ENCODE data around the gene CTSD. TPM values are rescaled to one million over a fixed set of nuclear protein-coding genes. Genes with fewer than 3 reads are reported as not detected.

Gene CTSD
- polyA plus RNA-seq, 2 of the 4 experiments (the other 2 are of a cell fraction), result 74.0 to 310 TPM

DNA sequence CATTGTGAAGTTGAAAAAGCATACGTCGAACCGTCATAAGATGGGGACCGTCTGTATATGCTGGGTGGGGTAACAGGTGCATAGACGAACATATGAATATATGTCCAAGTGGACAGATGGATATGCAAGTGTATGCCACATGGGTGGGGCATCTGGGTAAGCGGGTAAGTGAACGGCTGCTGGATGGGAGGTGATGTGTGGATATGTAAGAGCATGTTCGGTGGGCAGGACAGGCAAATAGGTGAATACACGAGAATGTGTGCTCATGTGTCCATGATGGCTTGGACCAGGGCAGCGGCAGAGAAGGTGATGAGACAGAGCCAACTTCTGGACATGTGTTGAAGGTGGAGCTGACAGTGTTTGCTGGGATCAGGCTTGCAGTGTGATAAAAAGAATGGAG is 25.3 kb downstream of the CTSD start:
- no peak for ATAC-seq
- FAIRE-seq, result no peak
- TF ChIP-seq NR3C1 (IDR thresholded peaks at IDR 0.05), result no peak
- H3K9me3 ChIP-seq, result peaks cover 26% of the 10 kb centered on the region
- CTCF ChIA-PET, result interaction anchor here (1.0 to 3.0 kb wide), 3 partner anchors 11 to 94 kb away, joined by 3 to 14 read pairs (median 3); no protein-coding TSS in a partner anchor
- 64% methylated on average over 10 of the region's 10 CpGs for WGBS (ENCODE audit: missing lambda C conversion rate)
- no peak overlapping the region for H3K4me2 ChIP-seq
- no peak for DNase-seq (ENCODE audit: low read depth in 1 of 2, low spot score in 1 of 2)
- H3K4me1 ChIP-seq, result no peaks in the 10 kb centered on the region
- H3K4me3 ChIP-seq, result no peak overlapping the region
- POLR2A ChIA-PET, result no interaction called here
- no peak overlapping the region for H3K27ac ChIP-seq

GRCh38 chr11:1737080-1737757 is 26.5 kb downstream of the CTSD start:
- no peak overlapping the region for H3K4me3 ChIP-seq
- H3K4me2 ChIP-seq, result no peak overlapping the region
- CTCF ChIA-PET, result interaction anchor here (1.0 to 3.0 kb wide), 7 partner anchors 10 to 95 kb away, joined by 3 to 14 read pairs (median 3); no protein-coding TSS in a partner anchor
- TF ChIP-seq SMC3 (IDR thresholded peaks at IDR 0.05), result no peak
- no peak for TF ChIP-seq RNF2 (IDR thresholded peaks at IDR 0.05; ENCODE audit: borderline replicate concordance, low read depth)
- TF ChIP-seq ZFP36 (IDR thresholded peaks at IDR 0.05; ENCODE audit: borderline replicate concordance, partially characterized antibody), result no peak
- TF ChIP-seq KDM5A (IDR thresholded peaks at IDR 0.05), result no peak
- no peak for TF ChIP-seq RAD21 (conservative IDR thresholded peaks at IDR 0.05 in 1 of 2, IDR thresholded peaks at IDR 0.05 in 1 of 2)
- no peak for TF ChIP-seq HES2 (IDR thresholded peaks at IDR 0.05)
- 40% methylated on average over 6 of the region's 6 CpGs for WGBS (ENCODE audit: missing lambda C conversion rate)
- H3K9me3 ChIP-seq, result peaks cover 26% of the 10 kb centered on the region
- FAIRE-seq (no peak), DNase-seq (ENCODE audit: low read depth in 1 of 2, low spot score in 1 of 2) (no peak), ATAC-seq (no peak)
- no peak overlapping the region for H3K27ac ChIP-seq
- H3K4me1 ChIP-seq, result no peaks in the 10 kb centered on the region
- POLR2A ChIA-PET, result no interaction called here

DNA sequence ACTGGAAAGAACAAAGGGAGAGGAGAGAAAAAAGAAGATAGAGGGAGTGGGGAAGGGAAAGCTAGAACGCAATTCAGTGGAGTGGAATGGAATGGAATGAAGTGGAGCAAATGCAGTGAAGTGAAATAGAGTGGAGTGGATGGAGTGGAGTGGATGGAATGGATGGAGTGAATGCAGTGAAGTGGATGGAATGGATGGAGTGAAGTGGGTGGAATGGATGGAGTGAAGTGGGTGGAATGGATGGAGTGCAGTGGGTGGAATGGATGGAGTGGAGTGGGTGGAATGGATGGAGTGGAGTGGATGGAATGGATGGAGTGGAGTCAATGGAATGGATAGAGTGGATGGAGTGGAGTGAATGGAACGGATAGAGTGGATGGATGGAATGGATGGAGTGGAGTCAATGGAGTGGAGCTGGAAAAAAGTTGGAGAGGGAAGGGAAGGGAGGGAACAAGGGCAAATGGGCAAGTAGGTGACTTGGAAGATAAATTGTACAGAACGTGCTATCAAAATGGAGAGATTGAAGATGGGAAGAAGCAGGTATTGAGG is 27.2 kb downstream of the CTSD start:
- Histone ChIP-seq H3K27ac (no peak overlapping the region), H3K9me3 (peaks cover 26% of the 10 kb centered on the region), H3K4me3 (no peak overlapping the region), H3K4me2 (no peak overlapping the region), H3K4me1 (no peaks in the 10 kb centered on the region)
- 6% methylated on average over 3 of the region's 3 CpGs for WGBS (ENCODE audit: missing lambda C conversion rate)
- DNase-seq (ENCODE audit: low read depth in 1 of 2, low spot score in 1 of 2) (no peak), ATAC-seq (no peak), FAIRE-seq (no peak)
- CTCF ChIA-PET, result interaction anchor here (1.0 to 3.0 kb wide), 6 partner anchors 9 to 96 kb away, joined by 3 to 14 read pairs (median 4); no protein-coding TSS in a partner anchor
- POLR2A ChIA-PET, result no interaction called here
- no peak for TF ChIP-seq ESRRA (IDR thresholded peaks at IDR 0.05; ENCODE audit: borderline replicate concordance, low read length)

DNA sequence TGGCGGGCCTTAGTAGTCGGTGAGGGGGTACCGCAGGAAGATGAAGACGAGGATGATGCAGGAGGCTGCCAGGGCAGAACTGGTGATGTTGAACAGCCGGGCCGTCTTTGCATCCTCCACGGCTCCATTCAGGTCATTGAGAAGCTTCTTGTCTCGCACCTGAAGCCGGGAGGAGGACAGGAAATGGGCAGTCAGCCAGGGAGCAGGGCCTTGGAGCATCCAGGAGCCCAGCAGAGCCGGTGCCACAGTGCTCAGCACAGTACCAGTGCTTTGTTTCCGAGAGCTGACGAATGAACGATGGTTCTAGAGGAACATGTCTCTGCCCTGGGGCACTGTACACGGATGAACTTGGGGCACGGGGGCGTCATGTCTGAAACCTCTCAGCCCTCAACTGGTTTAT is 28.5 kb downstream of the CTSD start:
- no peak for TF ChIP-seq MAFK (IDR thresholded peaks at IDR 0.05; ENCODE audit: partially characterized antibody)
- TF ChIP-seq EHF (CRISPR knock-in tag; IDR thresholded peaks at IDR 0.05), result no peak
- WGBS (ENCODE audit: missing lambda C conversion rate), result 48% methylated on average over 16 of the region's 16 CpGs
- Histone ChIP-seq H3K4me3 (no peak overlapping the region), H3K4me2 (no peak overlapping the region), H3K27ac (no peak overlapping the region), H3K9me3 (peaks cover 26% of the 10 kb centered on the region), H3K4me1 (no peaks in the 10 kb centered on the region)
- no peak for DNase-seq (ENCODE audit: low read depth in 1 of 2, low spot score in 1 of 2)
- ATAC-seq, result no peak
- ChIA-PET POLR2A (no interaction called here), CTCF (interaction anchor here (0.6 to 4.0 kb wide), 3 partner anchors 42 to 98 kb away, joined by 3 to 19 read pairs (median 18); no protein-coding TSS in a partner anchor)
- no peak for FAIRE-seq

- Histone ChIP-seq H3K4me2 (no peak overlapping the region), H3K27ac (no peak overlapping the region), H3K4me3 (no peak overlapping the region), H3K9me3 (peaks cover 26% of the 10 kb centered on the region), H3K4me1 (no peaks in the 10 kb centered on the region)
- FAIRE-seq (no peak), DNase-seq (ENCODE audit: low read depth in 1 of 2, low spot score in 1 of 2) (no peak), ATAC-seq (no peak)
- 20% methylated on average over 7 of the region's 10 CpGs for WGBS (ENCODE audit: missing lambda C conversion rate)
- no peak for TF ChIP-seq RARB (CRISPR knock-in tag; IDR thresholded peaks at IDR 0.05)
- TF ChIP-seq, protein P1, sequence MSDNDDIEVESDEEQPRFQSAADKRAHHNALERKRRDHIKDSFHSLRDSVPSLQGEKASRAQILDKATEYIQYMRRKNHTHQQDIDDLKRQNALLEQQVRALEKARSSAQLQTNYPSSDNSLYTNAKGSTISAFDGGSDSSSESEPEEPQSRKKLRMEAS (IDR thresholded peaks at IDR 0.05), result no peak
- TF ChIP-seq ATOH8 (CRISPR knock-in tag; IDR thresholded peaks at IDR 0.05; ENCODE audit: low read depth), result no peak
- no peak for TF ChIP-seq HEYL (CRISPR knock-in tag; IDR thresholded peaks at IDR 0.05)
- no peak for TF ChIP-seq RFX5 (IDR thresholded peaks at IDR 0.05)
- no peak for TF ChIP-seq GATA3 (IDR thresholded peaks at IDR 0.05; ENCODE audit: borderline replicate concordance)
- no peak for TF ChIP-seq TP53 (CRISPR knock-in tag; IDR thresholded peaks at IDR 0.05)
- CTCF ChIA-PET, result interaction anchor here (0.6 to 4.0 kb wide), 5 partner anchors 16 to 98 kb away, joined by 3 to 19 read pairs (median 3); no protein-coding TSS in a partner anchor
- POLR2A ChIA-PET, result no interaction called here
Observed at GRCh38 chr11:1734641-1735081, 29.1 kb downstream of the CTSD start.

Data from A549 (cell line).